ENCODE data around the gene CYP27B1.

- TF ChIP-seq CTCF (conservative IDR thresholded peaks at IDR 0.05 in 1 of 2, IDR thresholded peaks at IDR 0.05 in 1 of 2; ENCODE audit: extremely low read depth in 1 of 2, insufficient read depth in 1 of 2, low read depth in 1 of 2, low read length in 2 of 2), result no peak
- TF ChIP-seq EZH2 (IDR thresholded peaks at IDR 0.05; ENCODE audit: borderline replicate concordance, low read length), result no peak
These were observed 42.5 kb upstream of the CYP27B1 start for GRCh38 chr12:57809425-57809824.

All from mammary epithelial cell (primary cell).